A549 (cell line): Measurements from ENCODE around the gene GSG1L. TPM values are rescaled to one million over a fixed set of nuclear protein-coding genes. Genes with fewer than 3 reads are reported as not detected.

Experiments
- ATAC-seq, 2 experiments: fragments of 200-7000 bp in 1 of 2; fragments of >200 bp in 1 of 2; cut with Nextera tagmentation in 1 of 2; cut with Tn5 transposase in 1 of 2; 3 replicates each; pipeline versions ENCODE4 v1.8.0 to v1.9.1; 2018 to 2020; ENCODE audit warnings: mild to moderate bottlenecking in 1 of 2, moderate library complexity in 1 of 2
- CTCF ChIA-PET: fragments of 300-600 bp; sonication (Branson Sonifier 250); formaldehyde crosslinking; extraction: SDS; loops from one replicate; lab custom pipeline; 2021; ENCODE audit warnings: antibody characterized with exemption, inconsistent platforms; lab: Yijun Ruan, JAX
- POLR2A ChIA-PET: fragments of 350-600 bp; formaldehyde crosslinking; extraction: SDS; loops from one replicate; lab custom pipeline; 2021; ENCODE audit warnings: antibody characterized with exemption, inconsistent platforms; lab: Yijun Ruan, JAX
- DNase-seq, 2 experiments: peaks; one replicate each; pipeline versions ENCODE4 v3.0.0 to v3.0.0-alpha.2; 2011 to 2016; ENCODE audit warnings: low read depth in 1 of 2, low spot score in 1 of 2
- FAIRE-seq: peaks from 2 replicates; lab custom pipeline; 2011; peaks lifted over from hg19 to GRCh38; lab: Jason Lieb, UNC
- H3K27ac ChIP-seq, 2 experiments: fragments of >200 bp; sonication (Bioruptor Twin); formaldehyde crosslinking; 3 replicates each; pipeline ENCODE4 v1.5.1; 2016 to 2017
- H3K4me1 ChIP-seq: fragments of >200 bp; sonication (Bioruptor Twin); formaldehyde crosslinking; 3 replicates; pipeline ENCODE4 v1.6.1; 2016
- H3K4me2 ChIP-seq: fragments of >200 bp; sonication (Bioruptor Twin); formaldehyde crosslinking; 3 replicates; pipeline ENCODE4 v1.6.1; 2016
- H3K4me3 ChIP-seq: fragments of >200 bp; sonication (Bioruptor Twin); formaldehyde crosslinking; 3 replicates; pipeline ENCODE4 v1.5.1; 2016
- H3K9me3 ChIP-seq: fragments of >200 bp; sonication (Bioruptor Twin); formaldehyde crosslinking; 3 replicates; pipeline ENCODE4 v1.6.1; 2016
- ATOH8 ChIP-seq: fragments of 250-450 bp; sonication (Bioruptor Pico); IDR thresholded peaks from 2 replicates; pipeline ENCODE4 v1.5.0; 2020; ENCODE audit warnings: low read depth, mild to moderate bottlenecking, moderate library complexity
- CBX8 ChIP-seq: fragments of 200-600 bp; sonication (generic); IDR thresholded peaks from 2 replicates; pipeline ENCODE4 v1.6.1; 2016
- CHD2 ChIP-seq: fragments of 150-350 bp; IDR thresholded peaks from 2 replicates; pipeline ENCODE4 v1.6.1; 2014; ENCODE audit warnings: low read length; ENCODE audit not compliant: partially characterized antibody
- CHD4 ChIP-seq: fragments of 200-600 bp; sonication (generic); IDR thresholded peaks from 2 replicates; pipeline ENCODE4 v1.6.1; 2016; ENCODE audit warnings: antibody characterized with exemption, mild to moderate bottlenecking, borderline replicate concordance
- E2F6 ChIP-seq: IDR thresholded peaks from 2 replicates; pipeline ENCODE4 v1.6.1; 2012; ENCODE audit warnings: low read depth, borderline replicate concordance
- EHF ChIP-seq: fragments of 250-450 bp; sonication (Bioruptor Pico); IDR thresholded peaks from 2 replicates; pipeline ENCODE4 v1.5.0; 2020; ENCODE audit warnings: mild to moderate bottlenecking
- EHMT2 ChIP-seq: fragments of 200-600 bp; sonication (generic); IDR thresholded peaks from 2 replicates; pipeline ENCODE4 v1.6.1; 2016; ENCODE audit warnings: antibody characterized with exemption, low read depth, mild to moderate bottlenecking, moderate library complexity
- ELK1 ChIP-seq: fragments of 150-350 bp; IDR thresholded peaks from 2 replicates; pipeline ENCODE4 v1.6.1; 2014; ENCODE audit warnings: low read depth, mild to moderate bottlenecking, low read length
- FOSL2 ChIP-seq, 2 experiments: fragments of 450-650 bp in 1 of 2; fragments of >200 bp in 1 of 2; sonication (Bioruptor Twin) in 1 of 2; formaldehyde crosslinking; IDR thresholded peaks; 2 replicates each; pipeline versions ENCODE4 v1.5.0 to v1.6.1; 2016 to 2020; ENCODE audit warnings: mild to moderate bottlenecking in 1 of 2, moderate library complexity in 1 of 2
- FOXS1 ChIP-seq: fragments of 250-450 bp; sonication (Bioruptor Pico); IDR thresholded peaks from 2 replicates; pipeline ENCODE4 v1.5.0; 2020; ENCODE audit warnings: mild to moderate bottlenecking, moderate library complexity
- HES2 ChIP-seq: fragments of >200 bp; sonication (Bioruptor Twin); formaldehyde crosslinking; IDR thresholded peaks from 2 replicates; pipeline ENCODE4 v1.6.1; 2016
- HEYL ChIP-seq: fragments of 250-450 bp; sonication (Bioruptor Pico); IDR thresholded peaks from 2 replicates; pipeline ENCODE4 v1.8.0; 2021; ENCODE audit warnings: mild to moderate bottlenecking, moderate library complexity
- HOXA7 ChIP-seq: fragments of 250-450 bp; sonication (Bioruptor Pico); IDR thresholded peaks from 2 replicates; pipeline ENCODE4 v1.5.0; 2020; ENCODE audit warnings: mild to moderate bottlenecking, moderate library complexity
- HOXB13 ChIP-seq: fragments of 250-450 bp; sonication (Bioruptor Pico); IDR thresholded peaks from 2 replicates; pipeline ENCODE4 v1.5.0; 2020; ENCODE audit warnings: low read depth, mild to moderate bottlenecking, moderate library complexity
- HOXB5 ChIP-seq: fragments of 250-450 bp; sonication (Bioruptor Pico); IDR thresholded peaks from 2 replicates; pipeline ENCODE4 v1.5.0; 2020; ENCODE audit warnings: mild to moderate bottlenecking, moderate library complexity
- JUN ChIP-seq, 2 experiments: fragments of >200 bp; sonication (Bioruptor Twin); formaldehyde crosslinking; IDR thresholded peaks; 2 replicates in 1 of 2; 3 replicates in 1 of 2; pipeline ENCODE4 v1.6.1; 2016 to 2017
- JUNB ChIP-seq: fragments of >200 bp; sonication (Bioruptor Twin); formaldehyde crosslinking; IDR thresholded peaks from 2 replicates; pipeline ENCODE4 v1.6.1; 2016
- MAZ ChIP-seq: fragments of 150-350 bp; IDR thresholded peaks from 2 replicates; pipeline ENCODE4 v1.6.1; 2014; ENCODE audit warnings: antibody characterized with exemption, low read depth, low read length, borderline replicate concordance
- NPAS2 ChIP-seq: fragments of 250-450 bp; sonication (Bioruptor Pico); IDR thresholded peaks from 2 replicates; pipeline ENCODE4 v1.8.0; 2022; ENCODE audit warnings: mild to moderate bottlenecking, moderate library complexity, borderline replicate concordance
- POLR2AphosphoS2 ChIP-seq: conservative IDR thresholded peaks from 2 replicates; pipeline ENCODE4 v1.6.1; 2012; ENCODE audit warnings: low read length, improper control_type of control experiment, inconsistent platforms
- RCOR1 ChIP-seq: fragments of 150-350 bp; IDR thresholded peaks from 2 replicates; pipeline ENCODE4 v1.6.1; 2014; ENCODE audit warnings: antibody characterized with exemption, low read length, low read depth
- RNF2 ChIP-seq: fragments of 200-600 bp; sonication (generic); IDR thresholded peaks from 2 replicates; pipeline ENCODE4 v1.6.1; 2016; ENCODE audit warnings: low read depth, mild to moderate bottlenecking, antibody characterized with exemption, moderate library complexity, borderline replicate concordance
- SREBF2 ChIP-seq: fragments of 450-650 bp; IDR thresholded peaks from 2 replicates; pipeline ENCODE4 v1.6.1; 2014; ENCODE audit warnings: mild to moderate bottlenecking, moderate library complexity
- TFCP2L1 ChIP-seq: fragments of 250-450 bp; sonication (Bioruptor Pico); IDR thresholded peaks from 2 replicates; pipeline ENCODE4 v1.5.0; 2021; ENCODE audit warnings: mild to moderate bottlenecking
- USF2 ChIP-seq: fragments of 450-650 bp; IDR thresholded peaks from 2 replicates; pipeline ENCODE4 v1.6.1; 2014; ENCODE audit warnings: antibody characterized with exemption
- ZNF302 ChIP-seq: fragments of 250-450 bp; sonication (Bioruptor Pico); IDR thresholded peaks from 2 replicates; pipeline ENCODE4 v1.9.0; 2021; ENCODE audit warnings: inconsistent platforms, mild to moderate bottlenecking, moderate library complexity
- WGBS: methylation state at CpG from one replicate; pipeline ENCODE4 v1.1.6; 2017; ENCODE audit errors: missing lambda C conversion rate; 5-methylcytosine and 5-hydroxymethylcytosine counted together
- polyA plus RNA-seq, 4 experiments: library from polyadenylated mRNA; depleted of rRNA in 3 of 4; stranded (reverse); fragments of >200 nt; fragmentation: RNase III in 1 of 4; extraction: RNeasy Plus Mini Kit Qiagen cat#74134 plus additional on column Dnase treatment in 1 of 4; gene quantifications; 2 replicates in 3 of 4; 3 replicates in 1 of 4; pipeline ENCODE4 v1.2.3, GENCODE V29; 2011 to 2017

Gene GSG1L
- polyA plus RNA-seq, 2 of the 4 experiments (the other 2 are of a cell fraction): not detected

- ChIA-PET POLR2A (no interaction called here), CTCF (interaction anchor here (1.7 kb wide), 1 partner anchor 28 kb away, joined by 9 read pairs; no protein-coding TSS in a partner anchor)
- no peak for TF ChIP-seq CHD2
- TF ChIP-seq RCOR1: no peak
- TF ChIP-seq EHMT2: no peak
- no peak for TF ChIP-seq CHD4
- TF ChIP-seq SREBF2: no peak
- no peak for TF ChIP-seq EHF (CRISPR knock-in tag)
- no peaks in the 10 kb centered on the region for H3K4me1 ChIP-seq
- H3K4me2 ChIP-seq: no peak overlapping the region
- DNase-seq (no peak), FAIRE-seq (no peak), ATAC-seq (no peak)
- no peaks in the 10 kb centered on the region for H3K9me3 ChIP-seq
- no peak overlapping the region for H3K4me3 ChIP-seq
- 96% methylated on average over 19 of the region's 21 CpGs for WGBS
- no peak overlapping the region for H3K27ac ChIP-seq
Measured at GRCh38 chr16:28098171-28098958, 34.9 kb upstream of the GSG1L start.

GRCh38 chr16:28096983-28097899 is 33.7 kb upstream of the GSG1L start:
- WGBS: 96% methylated on average over 14 of the region's 17 CpGs
- Histone ChIP-seq H3K9me3 (no peaks in the 10 kb centered on the region), H3K4me1 (no peaks in the 10 kb centered on the region), H3K4me3 (no peak overlapping the region), H3K27ac (no peak overlapping the region), H3K4me2 (no peak overlapping the region)
- no peak for DNase-seq
- TF ChIP-seq HOXB13 (CRISPR knock-in tag) (no peak), HEYL (CRISPR knock-in tag) (no peak), EHMT2 (no peak), HOXA7 (CRISPR knock-in tag) (no peak), USF2 (no peak), JUNB (no peak), E2F6 (no peak), FOXS1 (no peak), NPAS2 (CRISPR knock-in tag) (no peak), ATOH8 (no peak), POLR2AphosphoS2 (no peak), HES2 (no peak), CBX8 (no peak), TFCP2L1 (CRISPR knock-in tag) (no peak)
- POLR2A ChIA-PET: no interaction called here
- CTCF ChIA-PET: interaction anchor here (1.2 to 1.7 kb wide), 2 partner anchors 27 kb away, joined by 3 to 9 read pairs; no protein-coding TSS in a partner anchor
- FAIRE-seq: no peak
- no peak for ATAC-seq

GRCh38 chr16:28093385-28093725 is 29.8 kb upstream of the GSG1L start:
- no peak for DNase-seq
- POLR2A ChIA-PET: no interaction called here
- Histone ChIP-seq H3K4me1 (no peaks in the 10 kb centered on the region), H3K4me2 (no peak overlapping the region), H3K4me3 (no peak overlapping the region), H3K27ac (no peak overlapping the region), H3K9me3 (no peaks in the 10 kb centered on the region)
- CTCF ChIA-PET: interaction anchor here (0.7 to 3.2 kb wide), 3 partner anchors 9 to 25 kb away, joined by 3 to 15 read pairs (median 3); no protein-coding TSS in a partner anchor
- 92% methylated on average over 5 of the region's 5 CpGs for WGBS
- ATAC-seq: no peak
- no peak for FAIRE-seq
- TF ChIP-seq MAZ: no peak
- no peak for TF ChIP-seq NPAS2 (CRISPR knock-in tag)
- TF ChIP-seq ZNF302 (CRISPR knock-in tag): no peak
- no peak for TF ChIP-seq E2F6
- no peak for TF ChIP-seq JUN (IDR thresholded peaks at IDR 0.05)
- TF ChIP-seq FOSL2 (IDR thresholded peaks at IDR 0.05): no peak
- no peak for TF ChIP-seq FOSL2 (CRISPR knock-in tag; IDR thresholded peaks at IDR 0.05)
- no peak for TF ChIP-seq HOXB5 (CRISPR knock-in tag)
- no peak for TF ChIP-seq JUNB
- no peak for TF ChIP-seq EHMT2
- TF ChIP-seq RNF2: no peak
- TF ChIP-seq ELK1: no peak
- no peak for TF ChIP-seq POLR2AphosphoS2
- no peak for TF ChIP-seq CBX8
